ENCODE results near the gene HECTD4.

- no peak for TF ChIP-seq CTCF (conservative IDR thresholded peaks at IDR 0.05)
- TF ChIP-seq ZFX (IDR thresholded peaks at IDR 0.05) = no peak
Measured at GRCh38 chr12:112169161-112169872, 212.9 kb downstream of the HECTD4 start.
